GM21515 (cell line): ENCODE results near the gene NGDN.

Source experiments
- ATAC-seq: cut with Tn5 transposase; IDR thresholded peaks from one replicate; pipeline ENCODE4 v1.9.1; 2021; ENCODE audit not compliant: unreplicated experiment

Gene NGDN

DNA sequence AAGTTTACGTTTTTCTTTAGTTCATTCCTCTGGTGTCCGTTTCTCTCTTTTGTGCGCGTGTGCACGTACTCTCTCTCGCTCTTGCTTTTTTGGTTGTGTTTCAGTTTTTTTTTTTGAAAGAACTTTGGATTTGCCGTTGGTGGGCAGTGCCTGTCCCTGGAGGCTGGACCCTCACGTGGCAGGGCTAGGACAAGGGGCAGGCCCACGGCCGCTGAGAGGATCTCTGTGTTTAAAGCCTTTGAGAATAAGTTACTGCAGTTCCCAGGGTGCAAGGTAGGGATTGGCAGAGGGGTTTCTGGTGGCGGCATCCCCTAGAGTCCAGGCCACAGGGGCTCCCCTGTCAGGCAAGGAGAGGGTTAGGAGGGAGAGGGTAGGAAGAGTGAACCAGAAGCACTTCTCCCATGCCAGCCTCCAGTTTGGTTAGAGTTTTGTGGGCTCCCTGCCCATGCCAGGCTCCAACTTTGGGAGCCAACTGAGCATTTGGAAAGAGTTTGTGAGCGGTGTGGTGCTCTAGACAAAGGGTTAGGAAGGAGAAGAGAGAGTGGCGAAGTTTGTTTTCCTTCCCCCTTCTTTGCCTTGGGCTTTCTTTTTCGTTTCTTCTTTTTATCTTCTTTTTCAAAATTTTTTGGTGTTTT, 51.5 kb downstream of the NGDN start:
- ATAC-seq: no peak

DNA sequence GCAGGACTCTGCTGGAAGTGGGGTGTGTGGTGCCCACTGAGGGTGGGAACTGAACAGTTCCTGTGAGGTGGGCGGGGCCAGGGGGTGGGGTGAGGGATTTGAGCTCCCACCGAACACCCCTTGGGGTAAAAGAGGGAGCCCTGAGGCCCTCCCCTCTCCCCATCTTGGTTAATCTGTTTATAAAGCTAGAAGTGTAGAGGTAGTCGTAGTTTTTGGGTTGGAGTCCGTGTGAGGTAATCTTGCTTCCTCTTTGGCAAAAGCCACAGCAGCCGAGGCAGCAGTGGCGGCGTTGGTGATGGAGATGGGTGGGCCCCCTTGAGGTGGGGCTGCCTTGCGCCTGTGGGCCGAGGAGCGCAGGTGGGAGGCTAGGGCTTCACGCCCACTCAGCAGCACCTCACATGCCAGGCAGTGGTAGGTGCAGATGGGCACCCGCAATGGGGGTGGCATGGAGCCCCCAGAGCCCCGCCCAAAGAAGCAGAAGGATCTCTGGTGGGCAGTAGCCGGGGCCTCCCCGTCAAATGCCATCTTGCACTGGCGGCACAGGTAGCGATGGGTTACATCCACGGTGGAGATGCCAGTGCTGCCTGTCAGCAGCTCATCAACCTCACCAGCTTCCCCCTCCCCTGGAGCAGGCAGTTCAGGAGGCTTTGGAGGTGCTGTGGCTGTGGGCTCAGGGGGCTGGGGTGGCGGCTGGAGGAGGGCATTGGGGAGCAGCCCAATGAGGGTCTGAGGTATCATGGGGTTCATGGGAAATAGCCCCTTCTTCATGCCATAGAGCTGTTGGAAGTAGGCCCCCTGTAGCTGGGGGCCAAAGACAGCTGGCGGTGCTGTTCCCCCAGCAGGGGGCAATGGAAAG, 52.5 kb downstream of the NGDN start:
- ATAC-seq: no peak

DNA sequence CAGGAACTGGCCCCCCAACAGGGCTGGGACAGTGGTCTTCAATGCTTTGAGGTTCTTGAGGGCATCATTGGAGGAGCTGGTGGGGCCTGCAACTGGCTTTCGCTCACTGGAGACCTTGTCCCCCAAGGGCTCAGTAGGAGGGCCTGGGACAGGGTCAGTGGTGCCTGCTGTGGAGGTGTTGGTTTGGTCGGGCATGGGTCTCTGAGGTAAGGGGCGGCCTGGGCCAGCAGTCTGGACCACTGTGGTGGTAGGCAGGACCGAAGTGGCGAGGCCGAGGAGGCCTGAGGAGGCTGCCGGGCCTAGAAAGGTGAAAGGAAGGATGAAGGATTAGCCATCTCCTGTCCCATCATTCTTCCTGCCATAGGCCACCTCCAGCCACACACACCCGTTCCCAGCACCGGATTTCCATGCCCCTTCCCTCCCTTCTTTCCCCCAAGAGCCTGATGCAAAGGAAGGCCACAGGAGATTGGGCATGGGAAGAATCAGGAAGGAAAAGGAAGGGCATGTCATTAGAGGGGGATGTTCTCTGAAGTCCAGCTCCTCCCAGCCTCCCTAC, 53.2 kb downstream of the NGDN start:
- no peak for ATAC-seq

DNA sequence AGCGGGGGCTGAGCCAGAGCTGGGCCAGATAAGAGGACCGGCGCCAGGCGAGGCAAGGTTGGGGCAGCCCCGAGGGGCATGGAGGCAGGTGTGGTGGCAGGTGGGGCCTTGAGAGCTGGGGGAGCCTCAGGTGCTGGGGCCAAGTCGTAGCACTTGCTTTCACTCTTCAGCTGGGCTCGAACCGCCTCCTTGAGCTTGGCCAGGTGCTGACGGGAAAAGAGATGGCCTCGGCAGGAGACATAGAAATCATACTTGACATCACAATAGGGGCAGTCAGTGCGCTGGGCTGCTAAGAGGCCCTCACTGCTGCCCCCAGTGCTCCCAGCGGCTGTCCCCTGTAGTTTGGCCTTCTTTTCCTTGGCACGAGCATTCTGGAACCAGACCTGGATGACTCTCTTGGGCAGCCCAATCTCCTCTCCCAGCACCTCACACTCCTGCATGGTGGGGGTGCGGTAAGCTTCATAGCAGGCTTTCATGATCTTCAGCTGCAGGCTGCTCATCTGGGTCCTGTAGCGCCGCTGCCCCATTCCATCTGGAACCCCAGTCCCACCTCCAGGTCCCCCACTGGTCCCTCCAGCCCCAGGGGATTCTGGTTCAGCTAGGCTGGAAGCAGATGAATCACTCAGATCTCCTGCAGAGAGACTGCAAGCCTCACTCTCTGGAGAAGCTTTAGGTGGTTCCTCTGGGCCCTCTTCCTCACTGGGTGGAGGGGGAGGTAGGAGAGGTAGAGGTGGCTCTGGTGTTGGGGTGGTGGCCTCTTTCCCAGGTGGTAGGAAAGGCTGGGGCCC, 53.9 kb downstream of the NGDN start:
- ATAC-seq: no peak

DNA sequence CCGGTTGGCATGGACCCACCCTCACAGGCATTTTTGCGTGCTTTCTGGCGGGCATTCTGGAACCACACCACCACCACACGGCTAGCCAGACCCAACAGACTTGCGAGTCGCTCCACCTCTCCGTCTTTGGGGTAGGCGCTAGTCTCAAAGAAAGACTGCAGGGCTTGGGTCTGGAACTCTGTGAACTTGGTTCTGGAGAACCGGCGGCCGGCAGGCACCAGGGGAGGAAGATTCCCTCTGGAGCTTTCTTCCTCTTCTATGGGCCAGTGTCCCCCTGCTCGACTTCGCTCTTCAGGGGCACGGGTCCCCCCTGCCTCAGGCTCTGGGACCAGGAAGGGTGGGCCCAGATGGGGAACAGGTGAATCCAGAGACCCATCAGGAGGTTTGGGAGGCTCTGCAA, 55.5 kb downstream of the NGDN start:
- no peak for ATAC-seq

DNA sequence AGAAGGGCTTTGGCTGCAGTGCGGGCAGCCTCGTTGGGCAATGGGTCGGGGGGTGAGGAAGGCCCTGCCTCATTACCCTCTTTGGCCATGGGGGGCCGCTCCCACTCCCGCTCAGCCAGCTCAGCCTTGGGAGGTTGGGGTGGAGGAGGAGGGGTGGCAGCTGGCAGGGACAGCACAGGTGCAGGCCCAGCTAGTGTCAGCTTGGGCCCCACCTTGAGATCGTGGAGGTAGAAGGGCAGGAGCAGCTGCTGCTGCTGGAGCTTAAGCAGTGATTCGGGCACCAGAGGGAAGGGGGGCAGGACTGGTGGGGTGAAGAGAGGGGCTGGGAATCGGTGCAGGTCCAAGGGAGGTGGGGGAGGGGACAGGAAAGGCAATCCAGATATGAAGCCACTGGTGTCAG, 56.1 kb downstream of the NGDN start:
- ATAC-seq: no peak
